H1 (cell line): ENCODE measurements around the gene SOX4. TPM values are rescaled to one million over a fixed set of nuclear protein-coding genes. Genes with fewer than 3 reads are reported as not detected.

Experiments used
- CTCF ChIA-PET: fragments of 300-600 bp; sonication (Branson Sonifier 250); formaldehyde crosslinking; loops from one replicate; lab custom pipeline; 2021; ENCODE audit not compliant: partially characterized antibody; lab: Charles Lee
- POLR2A ChIA-PET: fragments of 300-600 bp; sonication (Branson Sonifier 250); formaldehyde crosslinking; loops from one replicate; lab custom pipeline; 2021; ENCODE audit warnings: inconsistent platforms; ENCODE audit not compliant: partially characterized antibody; lab: Charles Lee
- DNase-seq, 2 experiments: peaks; one replicate each; pipeline versions ENCODE4 v3.0.0 to v3.0.0-alpha.2; 2010 to 2022; ENCODE audit warnings: low spot score in 2 of 2, low read depth in 1 of 2, mixed read lengths in 1 of 2
- FAIRE-seq: peaks from 2 replicates; lab custom pipeline; 2011; peaks lifted over from hg19 to GRCh38; lab: Jason Lieb, UNC
- H2AFZ ChIP-seq: 2 replicates; pipeline ENCODE4 v1.8.1; 2012; ENCODE audit warnings: low read length, inconsistent platforms
- H2AK5ac ChIP-seq: 2 replicates; pipeline ENCODE4 v1.6.1; 2013; ENCODE audit warnings: low read depth, low read length
- H2BK120ac ChIP-seq: replicated peaks from 2 replicates; pipeline ENCODE3; 2013; ENCODE audit warnings: low read depth, low read length, inconsistent platforms
- H2BK12ac ChIP-seq: 2 replicates; pipeline ENCODE4 v1.6.1; 2013; ENCODE audit warnings: low read depth, low read length
- H2BK15ac ChIP-seq: 2 replicates; pipeline ENCODE4 v1.6.1; 2013; ENCODE audit warnings: low read length
- H2BK20ac ChIP-seq: 2 replicates; pipeline ENCODE4 v1.6.1; 2013; ENCODE audit warnings: low read length
- H2BK5ac ChIP-seq: 2 replicates; pipeline ENCODE4 v1.6.1; 2013; ENCODE audit warnings: low read depth, low read length
- H3K14ac ChIP-seq: 2 replicates; pipeline ENCODE4 v1.6.1; 2013; ENCODE audit warnings: inconsistent platforms; ENCODE audit not compliant: insufficient read length
- H3K18ac ChIP-seq: 2 replicates; pipeline ENCODE4 v1.6.1; 2013; ENCODE audit warnings: low read length; ENCODE audit errors: extremely low read depth
- H3K23ac ChIP-seq: 2 replicates; pipeline ENCODE4 v1.6.1; 2013; ENCODE audit warnings: inconsistent platforms; ENCODE audit not compliant: insufficient read length
- H3K23me2 ChIP-seq: 2 replicates; pipeline ENCODE4 v1.6.1; 2013; ENCODE audit warnings: low read depth, low read length
- H3K27ac ChIP-seq: 2 replicates; pipeline ENCODE4 v1.6.1; 2011; ENCODE audit warnings: low read depth, low read length, inconsistent platforms
- H3K27me3 ChIP-seq, 4 experiments: replicated peaks in 1 of 4; 1 replicate in 1 of 4; 2 replicates in 3 of 4; pipeline versions ENCODE4 v1.6.1 to v1.8.1; 2011 to 2013; ENCODE audit warnings: low read length in 3 of 4, mild to moderate bottlenecking in 3 of 4, inconsistent platforms in 2 of 4, mixed read lengths in 2 of 4, moderate library complexity in 1 of 4; ENCODE audit not compliant: control insufficient read depth in 3 of 4, insufficient read depth in 3 of 4; ENCODE audit errors: extremely low read depth in 1 of 4
- H3K36me3 ChIP-seq, 4 experiments: 2 replicates each; pipeline versions ENCODE4 v1.6.1 to v1.8.1; 2011 to 2013; ENCODE audit warnings: mild to moderate bottlenecking in 4 of 4, low read length in 3 of 4, moderate library complexity in 2 of 4, control low read depth in 1 of 4, inconsistent platforms in 1 of 4; ENCODE audit not compliant: insufficient read depth in 4 of 4, control insufficient read depth in 2 of 4
- H3K4ac ChIP-seq: replicated peaks from 2 replicates; pipeline ENCODE3; 2013; ENCODE audit warnings: low read length, low read depth, mixed read lengths, inconsistent platforms; ENCODE audit not compliant: insufficient read length
- H3K4me1 ChIP-seq, 4 experiments: replicated peaks in 1 of 4; 1 replicate in 1 of 4; 2 replicates in 3 of 4; pipeline versions ENCODE4 v1.6.1 to v1.8.1; 2011 to 2013; ENCODE audit warnings: low read length in 3 of 4, inconsistent platforms in 2 of 4, mixed read lengths in 1 of 4; ENCODE audit not compliant: insufficient read depth in 4 of 4, control insufficient read depth in 3 of 4
- H3K4me2 ChIP-seq, 2 experiments: 2 replicates each; pipeline versions ENCODE4 v1.6.1 to v1.8.1; 2011 to 2013; ENCODE audit warnings: low read depth in 2 of 2, low read length in 2 of 2, control low read depth in 1 of 2, inconsistent platforms in 1 of 2, mild to moderate bottlenecking in 1 of 2; ENCODE audit not compliant: insufficient read depth in 1 of 2
- H3K4me3 ChIP-seq, 4 experiments: fragments of 200-600, 300-600 bp in 1 of 4; sonication (generic), shearing (Covaris generic), sonication (Bioruptor Twin) in 1 of 4; 2 replicates each; pipeline versions ENCODE4 v1.5.1 to v1.8.1; 2011 to 2016; ENCODE audit warnings: low read length in 4 of 4, low read depth in 3 of 4, control low read depth in 2 of 4, inconsistent platforms in 2 of 4, mild to moderate bottlenecking in 2 of 4, mixed read lengths in 1 of 4, moderate library complexity in 1 of 4; ENCODE audit not compliant: insufficient read depth in 2 of 4; ENCODE audit errors: extremely low read depth in 1 of 4
- H3K56ac ChIP-seq: replicated peaks from 2 replicates; pipeline ENCODE3; 2013; ENCODE audit warnings: low read depth, mild to moderate bottlenecking, mixed read lengths, low read length, inconsistent platforms; ENCODE audit not compliant: insufficient read length
- H3K79me1 ChIP-seq: 2 replicates; pipeline ENCODE4 v1.6.1; 2013; ENCODE audit warnings: low read depth, low read length, control low read depth
- H3K79me2 ChIP-seq, 2 experiments: 2 replicates each; pipeline versions ENCODE4 v1.6.1 to v1.8.1; 2012 to 2013; ENCODE audit warnings: low read length in 2 of 2, mild to moderate bottlenecking in 2 of 2, inconsistent platforms in 1 of 2; ENCODE audit not compliant: insufficient read depth in 2 of 2, control insufficient read depth in 1 of 2
- H3K9ac ChIP-seq, 4 experiments: replicated peaks in 1 of 4; 1 replicate in 1 of 4; 2 replicates in 3 of 4; pipeline versions ENCODE4 v1.6.1 to v1.8.1; 2011 to 2013; ENCODE audit warnings: low read depth in 3 of 4, low read length in 3 of 4, control low read depth in 2 of 4, mild to moderate bottlenecking in 2 of 4, moderate library complexity in 2 of 4, inconsistent platforms in 1 of 4; ENCODE audit errors: extremely low read depth in 1 of 4
- H3K9me3 ChIP-seq, 2 experiments: 2 replicates each; pipeline versions ENCODE4 v1.6.1 to v1.8.1; 2012 to 2013; ENCODE audit warnings: mild to moderate bottlenecking in 2 of 2, moderate library complexity in 2 of 2, control low read depth in 1 of 2, inconsistent platforms in 1 of 2, low read depth in 1 of 2, low read length in 1 of 2, mixed read lengths in 1 of 2; ENCODE audit not compliant: insufficient read depth in 2 of 2
- H4K20me1 ChIP-seq, 2 experiments: replicated peaks in 1 of 2; 2 replicates each; pipeline versions ENCODE3 to v1.8.1; 2011 to 2013; ENCODE audit warnings: inconsistent platforms in 2 of 2, low read length in 2 of 2, mild to moderate bottlenecking in 1 of 2; ENCODE audit not compliant: insufficient read depth in 2 of 2, control insufficient read depth in 1 of 2
- H4K5ac ChIP-seq: 2 replicates; pipeline ENCODE4 v1.6.1; 2013; ENCODE audit warnings: low read length, low read depth, mixed read lengths, inconsistent platforms; ENCODE audit not compliant: insufficient read length
- H4K8ac ChIP-seq: 2 replicates; pipeline ENCODE4 v1.8.0; 2013; ENCODE audit warnings: mild to moderate bottlenecking, moderate library complexity, low read length, inconsistent platforms; ENCODE audit not compliant: insufficient read depth; ENCODE audit errors: extremely low read depth
- H4K91ac ChIP-seq: replicated peaks from 2 replicates; pipeline ENCODE3; 2013; ENCODE audit warnings: low read length, mixed read lengths, inconsistent platforms; ENCODE audit not compliant: insufficient read length
- EZH2 ChIP-seq: fragments of 200-600 bp; sonication (generic); IDR thresholded peaks from 2 replicates; pipeline ENCODE4 v1.7.1; 2012; ENCODE audit warnings: low read depth, mild to moderate bottlenecking, moderate library complexity, low read length, inconsistent platforms; ENCODE audit not compliant: severe bottlenecking
- GTF2F1 ChIP-seq: IDR thresholded peaks from 2 replicates; pipeline ENCODE4 v1.6.1; 2012; ENCODE audit warnings: low read depth, low read length, improper control_type of control experiment, borderline replicate concordance
- KDM4A ChIP-seq: IDR thresholded peaks from one replicate; pipeline ENCODE4 v1.7.1; 2012; ENCODE audit warnings: low read depth, mild to moderate bottlenecking, moderate library complexity, low read length, inconsistent platforms; ENCODE audit not compliant: severe bottlenecking
- RBBP5 ChIP-seq: IDR thresholded peaks from 2 replicates; pipeline ENCODE4 v1.7.1; 2012; ENCODE audit warnings: low read depth, mild to moderate bottlenecking, inconsistent platforms, low read length, moderate library complexity, borderline replicate concordance
- ZNF274 ChIP-seq: IDR thresholded peaks from 2 replicates; pipeline ENCODE4 v1.7.0; 2012; ENCODE audit warnings: low read length, borderline replicate concordance; ENCODE audit errors: extremely low read depth
- WGBS, 2 experiments: shearing (Covaris generic) in 1 of 2; methylation state at CpG; one replicate each; pipeline versions ENCODE4 v1.1.6 to v1.1.7; 2013 to 2015; ENCODE audit warnings: low lambda C conversion rate in 2 of 2, mixed read lengths in 2 of 2, inconsistent platforms in 1 of 2, low coverage in 1 of 2, missing lambda C conversion rate in 1 of 2; ENCODE audit not compliant: insufficient replicate concordance in 2 of 2, insufficient coverage in 1 of 2, insufficient read length in 1 of 2; ENCODE audit errors: extremely low coverage in 1 of 2, missing lambda C conversion rate in 1 of 2; 5-methylcytosine and 5-hydroxymethylcytosine counted together
- polyA plus RNA-seq, 7 experiments: library from polyadenylated mRNA; depleted of rRNA in 3 of 7; stranded (reverse) in 5 of 7; unstranded in 2 of 7; fragments of >200 nt in 5 of 7; fragments of 200-250 nt in 2 of 7; gene quantifications; 1 replicate in 5 of 7; 2 replicates in 1 of 7; 4 replicates in 1 of 7; pipeline versions ENCODE4 v1.2.1 to v1.2.3, GENCODE V29; 2011 to 2013; ENCODE audit warnings: missing spikeins in 2 of 7, mixed read lengths in 2 of 7
- total RNA-seq: library from RNA; stranded (reverse); fragmentation: NEBNext Ultra II Directional; extraction: Animal tissue kit (Norgen Biotek cat#: 25700); gene quantifications from 2 replicates; pipeline ENCODE4 v1.2.1, GENCODE V29; 2021

The SOX4 gene
- total and polyA plus RNA-seq, 2 of the 8 experiments (the other 6 are each of a cell fraction or from before 2014, with no cell fraction given): 14.1 to 169 TPM

DNA sequence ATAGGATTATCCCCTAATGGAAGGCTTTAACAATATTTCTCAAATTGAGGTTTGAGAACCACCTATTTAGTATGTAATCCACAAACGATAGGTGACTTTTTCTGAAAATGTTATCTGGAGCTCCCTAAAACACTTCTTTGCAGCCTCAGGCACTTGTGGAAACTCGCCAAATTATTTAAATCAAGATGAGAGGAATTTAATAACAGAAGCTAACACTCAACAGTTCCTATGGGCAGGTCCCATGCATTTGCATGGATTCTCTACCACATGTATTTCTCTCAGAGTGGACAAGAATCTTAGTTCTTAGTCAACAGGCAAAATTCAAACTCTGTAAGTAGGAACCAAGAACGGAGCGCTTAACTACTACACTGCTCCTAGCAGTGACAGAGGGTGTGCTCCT, 20.7 kb downstream of the SOX4 start:
- no peaks in the 10 kb centered on the region for H3K36me3 ChIP-seq
- H3K9ac ChIP-seq: no peak overlapping the region
- no peak overlapping the region for H3K4ac ChIP-seq
- H4K20me1 ChIP-seq: no peaks in the 10 kb centered on the region
- DNase-seq (no peak), FAIRE-seq (no peak)
- H3K27ac ChIP-seq: no peak overlapping the region
- peaks cover 0 to 4% (median 1%) of the 10 kb centered on the region in 4 experiments; a peak in 1 of 7 replicates for H3K4me1 ChIP-seq
- H3K18ac ChIP-seq: no peak overlapping the region
- H2BK120ac ChIP-seq: no peak overlapping the region
- H4K8ac ChIP-seq: no peak overlapping the region
- H4K5ac ChIP-seq: no peak overlapping the region
- H3K79me1 ChIP-seq: no peaks in the 10 kb centered on the region
- no peaks in the 10 kb centered on the region for H3K27me3 ChIP-seq
- H3K4me2 ChIP-seq: no peak overlapping the region
- H3K14ac ChIP-seq: no peak overlapping the region
- H4K91ac ChIP-seq: no peak overlapping the region
- no peak overlapping the region for H2AFZ ChIP-seq
- H3K4me3 ChIP-seq: no peak overlapping the region
- TF ChIP-seq RBBP5: no peak
- TF ChIP-seq GTF2F1: no peak
- no peak for TF ChIP-seq ZNF274
- no peak for TF ChIP-seq KDM4A
- TF ChIP-seq EZH2: no peak
- H2AK5ac ChIP-seq: no peak overlapping the region
- H2BK20ac ChIP-seq: peak overlapping the region; percentile 2; the same call in 1 of the 2 replicates
- ChIA-PET CTCF (interaction anchor here (1.4 kb wide), 1 partner anchor 25 kb away, joined by 3 read pairs; no protein-coding TSS in a partner anchor), POLR2A (interaction anchor here (1.4 to 1.7 kb wide), 2 partner anchors 21 to 51 kb away, joined by 3 to 6 read pairs; partner anchors contain the start of gene SOX4)
- no peak overlapping the region for H2BK15ac ChIP-seq
- no peak overlapping the region for H3K56ac ChIP-seq
- no peaks in the 10 kb centered on the region for H3K23me2 ChIP-seq
- 99% methylated on average over 4 of the region's 4 CpGs; no CpG with 5 or more reads in 1 of the 2 experiments for WGBS, 2 experiments
- H3K79me2 ChIP-seq: no peaks in the 10 kb centered on the region
- no peak overlapping the region for H3K23ac ChIP-seq
- H2BK5ac ChIP-seq: no peak overlapping the region
- H2BK12ac ChIP-seq: no peak overlapping the region
- no peaks in the 10 kb centered on the region; a peak in 1 of 4 replicates for H3K9me3 ChIP-seq
